Neural crest cell (in vitro differentiated cells): ENCODE measurements around the gene SKOR1. TPM values are rescaled to one million over a fixed set of nuclear protein-coding genes. Genes with fewer than 3 reads are reported as not detected.

Experiments used
- DNase-seq: peaks from one replicate; pipeline ENCODE4 v3.0.0; 2021; ENCODE audit warnings: low read depth, mixed read lengths, low spot score
- H3K27ac Mint-ChIP-seq: one replicate; pipeline ENCODE4 v1.8.0; 2021; ENCODE audit warnings: mild to moderate bottlenecking, mixed read lengths; ENCODE audit not compliant: unreplicated experiment
- H3K27me3 Mint-ChIP-seq: 2 replicates; pipeline ENCODE4 v1.8.0; 2021; ENCODE audit warnings: low read depth, mild to moderate bottlenecking, mixed read lengths
- H3K36me3 Mint-ChIP-seq: 2 replicates; pipeline ENCODE4 v1.8.0; 2021; ENCODE audit warnings: low read depth, mild to moderate bottlenecking, mixed read lengths
- H3K4me1 Mint-ChIP-seq: 2 replicates; pipeline ENCODE4 v1.8.0; 2021; ENCODE audit warnings: mixed read lengths
- H3K4me3 Mint-ChIP-seq: one replicate; pipeline ENCODE4 v1.8.0; 2021; ENCODE audit warnings: mild to moderate bottlenecking, mixed read lengths
- H3K9me3 Mint-ChIP-seq: 2 replicates; pipeline ENCODE4 v1.8.0; 2021; ENCODE audit warnings: mixed read lengths
- CTCF ChIP-seq: fragments of 200-600 bp; sonication (generic); conservative IDR thresholded peaks from 2 replicates; pipeline ENCODE4 v1.5.0; 2021; ENCODE audit warnings: antibody characterized with exemption, mild to moderate bottlenecking
- total RNA-seq: library from RNA; stranded (reverse); gene quantifications from 2 replicates; pipeline ENCODE4 v1.2.1, GENCODE V29; 2021

The SKOR1 gene
- total RNA-seq, 1 donor from 2014 or later = 0.49 TPM

- H3K27ac Mint-ChIP-seq = no peak overlapping the region
- H3K4me3 Mint-ChIP-seq = peak overlapping the region; percentile 74
- no peaks in the 10 kb centered on the region for H3K36me3 Mint-ChIP-seq
- no peaks in the 10 kb centered on the region for H3K9me3 Mint-ChIP-seq
- H3K27me3 Mint-ChIP-seq = peaks cover 96% of the 10 kb centered on the region
- DNase-seq = no peak
- H3K4me1 Mint-ChIP-seq = peaks cover 27% of the 10 kb centered on the region
- TF ChIP-seq CTCF = no peak
Measured at GRCh38 chr15:67832897-67833709, 7.8 kb downstream of the SKOR1 start.

DNA sequence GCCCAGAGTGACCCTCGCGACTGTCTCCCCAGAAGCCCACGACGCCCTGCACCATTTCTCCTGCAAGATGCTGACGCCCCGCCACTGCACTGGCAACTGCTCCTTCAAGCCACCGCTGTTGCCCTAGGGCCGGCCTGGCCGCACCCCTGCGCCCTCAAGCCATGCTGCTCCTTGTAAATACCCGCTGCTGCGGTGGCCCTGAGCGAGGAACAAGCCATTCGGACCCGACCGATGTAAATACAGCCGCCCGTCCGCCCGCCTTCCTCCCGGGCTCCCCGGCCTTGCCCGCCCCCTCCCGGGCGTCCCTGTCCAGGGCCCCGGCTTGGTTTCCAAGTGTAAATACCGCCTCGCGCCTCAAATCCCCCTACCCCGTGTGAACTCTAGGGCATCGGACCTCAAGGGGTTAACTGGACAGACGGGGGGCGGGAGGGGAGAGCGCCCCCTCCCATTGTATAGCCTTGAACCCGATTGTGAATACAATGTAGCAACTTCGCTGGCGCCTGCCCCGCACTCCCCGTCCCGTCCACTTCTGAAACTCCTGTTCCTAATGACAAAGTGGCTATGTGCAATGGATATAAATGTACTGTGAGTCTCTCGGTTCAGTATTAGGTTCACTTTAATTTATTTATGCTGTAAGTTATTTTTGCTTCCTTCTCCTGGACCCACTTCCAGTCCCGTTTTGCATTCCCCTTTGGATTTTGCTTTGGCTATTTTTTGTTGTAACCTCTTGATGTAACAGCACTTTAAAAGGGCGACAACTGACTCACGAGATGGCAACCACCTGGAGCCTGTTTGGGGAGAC is 8.6 kb downstream of the SKOR1 start:
- peak; percentile 69 for TF ChIP-seq CTCF
- peaks cover 96% of the 10 kb centered on the region for H3K27me3 Mint-ChIP-seq
- H3K27ac Mint-ChIP-seq = no peak overlapping the region
- peaks cover 27% of the 10 kb centered on the region for H3K4me1 Mint-ChIP-seq
- H3K9me3 Mint-ChIP-seq = no peaks in the 10 kb centered on the region
- peak overlapping the region; percentile 74 for H3K4me3 Mint-ChIP-seq
- no peaks in the 10 kb centered on the region for H3K36me3 Mint-ChIP-seq
- DNase-seq = peak; percentile 64

- Mint-ChIP-seq H3K27me3 (peaks cover 95% of the 10 kb centered on the region), H3K4me3 (peak overlapping the region; percentile 79), H3K36me3 (no peaks in the 10 kb centered on the region), H3K4me1 (peaks cover 29% of the 10 kb centered on the region), H3K9me3 (no peaks in the 10 kb centered on the region), H3K27ac (no peak overlapping the region)
- DNase-seq = no peak
- no peak for TF ChIP-seq CTCF
Measured at GRCh38 chr15:67834581-67835296, 9.4 kb downstream of the SKOR1 start.

DNA sequence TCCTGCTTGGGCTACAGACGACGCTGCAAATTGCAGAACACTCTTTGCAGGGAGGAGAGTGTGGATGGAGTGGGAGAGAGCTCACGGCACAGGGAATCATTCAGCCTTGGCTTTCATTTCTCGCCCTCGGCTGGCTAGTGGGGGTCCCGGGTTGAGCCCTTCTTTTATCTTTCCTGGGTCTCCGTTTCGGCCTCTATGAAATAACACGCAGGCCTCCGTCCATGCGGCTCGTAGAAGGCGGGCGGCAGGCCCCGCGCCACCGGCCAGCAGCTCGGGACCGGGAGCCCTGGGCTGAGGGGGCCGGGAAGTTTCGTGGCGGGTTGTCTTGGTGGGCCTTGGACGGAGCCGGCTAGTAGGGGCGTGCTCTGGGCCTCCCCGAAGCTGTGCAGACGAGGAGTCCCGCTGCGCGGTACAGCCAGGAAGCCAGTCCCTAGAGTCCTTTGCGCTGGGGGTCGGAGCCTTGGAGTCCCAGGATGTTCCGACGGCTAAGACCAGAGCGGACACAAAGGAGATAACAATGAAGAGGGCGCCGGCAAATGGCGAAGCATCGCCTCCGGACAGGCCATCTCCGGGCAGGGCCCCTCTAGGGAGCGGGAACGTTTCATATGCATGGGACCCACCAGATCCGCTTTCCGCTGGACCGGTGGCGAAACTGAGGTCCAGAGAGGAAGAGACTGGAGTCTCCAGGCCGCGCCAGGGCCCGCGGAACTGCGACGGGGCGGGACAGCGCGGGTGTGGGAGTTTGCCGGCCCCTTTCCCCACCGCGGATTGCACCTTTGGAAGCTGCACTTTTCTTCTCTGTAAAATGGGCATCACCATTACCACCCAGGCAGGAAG is 10.2 kb downstream of the SKOR1 start:
- Mint-ChIP-seq H3K9me3 (no peaks in the 10 kb centered on the region), H3K4me1 (peaks cover 32% of the 10 kb centered on the region), H3K36me3 (peaks cover 2% of the 10 kb centered on the region), H3K4me3 (peak overlapping the region; percentile 85), H3K27me3 (peaks cover 93% of the 10 kb centered on the region), H3K27ac (no peak overlapping the region)
- no peak for DNase-seq
- TF ChIP-seq CTCF = no peak

GRCh38 chr15:67836134-67836455 is 10.8 kb downstream of the SKOR1 start:
- H3K36me3 Mint-ChIP-seq = peaks cover 2% of the 10 kb centered on the region
- H3K4me3 Mint-ChIP-seq = peak overlapping the region; percentile 85
- peaks cover 90% of the 10 kb centered on the region for H3K27me3 Mint-ChIP-seq
- no peak for TF ChIP-seq CTCF
- H3K9me3 Mint-ChIP-seq = no peaks in the 10 kb centered on the region
- no peak overlapping the region for H3K27ac Mint-ChIP-seq
- DNase-seq = no peak
- peaks cover 36% of the 10 kb centered on the region for H3K4me1 Mint-ChIP-seq
